Ureter (tissue), 1 donor: ENCODE measurements around the gene PCDHGA9. TPM values are rescaled to one million over a fixed set of nuclear protein-coding genes. Genes with fewer than 3 reads are reported as not detected.
"Not testable (repeated sequence)": the region's sequence is repeated elsewhere in the genome, so short reads cannot be mapped to it uniquely, and the experiment has no call there.

Experiments
- DNase-seq: peaks from one replicate; pipeline ENCODE4 v3.0.0-alpha.2; 2020; ENCODE audit warnings: low spot score
- total RNA-seq: library from RNA; stranded (reverse); gene quantifications from one replicate; pipeline ENCODE4 v1.2.4, GENCODE V29; 2023
- donor health status: DM: yes; HTN: yes; CAD: no.

The PCDHGA9 gene
- 8.9 TPM for total RNA-seq

GRCh38 chr5:141402553-141403243 lies at the start of gene PCDHGA9:
Gene PCDHGA9, plus strand, starts transcription at chr5:141402778. Its CDS starts 175 bp downstream, at chr5:141402953.
- DNase-seq: no peak

DNA sequence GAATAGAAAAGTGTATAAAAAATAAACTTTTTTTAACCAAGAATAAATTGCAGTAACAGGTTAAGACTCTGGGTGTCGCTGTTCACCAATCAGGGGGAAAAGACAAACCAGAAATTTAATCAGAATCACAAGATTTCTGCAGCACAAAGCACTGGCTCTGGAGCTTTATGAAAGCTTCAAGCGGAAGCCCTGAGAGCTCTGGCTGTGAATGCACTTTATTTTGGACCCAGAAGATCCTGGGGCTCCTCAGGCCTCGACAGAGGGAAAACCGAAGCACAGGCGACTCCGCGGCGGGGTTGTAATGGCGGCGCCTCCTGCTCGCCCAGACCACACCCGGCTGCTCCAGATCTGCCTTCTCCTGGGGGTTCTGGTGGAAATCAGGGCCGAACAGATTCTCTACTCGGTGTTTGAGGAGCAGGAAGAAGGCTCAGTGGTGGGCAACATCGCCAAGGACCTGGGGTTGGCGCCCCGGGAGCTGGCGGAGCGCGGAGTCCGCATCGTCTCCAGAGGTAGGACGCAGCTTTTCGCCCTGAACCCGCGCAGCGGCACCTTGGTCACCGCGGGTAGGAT lies 47.6 kb upstream of the PCDHGA9 start, which contains the start of gene PCDHGA4:
Gene PCDHGA4 (plus strand): TSS at position 122 of the 570 bp plus-strand sequence. CDS start 87 bp downstream, at position 209.
- no peak for DNase-seq

GRCh38 chr5:141355641-141356040 lies 46.9 kb upstream of the PCDHGA9 start:
- no peak for DNase-seq

GRCh38 chr5:141356133-141356532 lies 46.4 kb upstream of the PCDHGA9 start:
- no peak for DNase-seq

GRCh38 chr5:141356950-141357349 lies 45.6 kb upstream of the PCDHGA9 start:
- no peak for DNase-seq

- DNase-seq: no peak
These were observed 42.7 kb upstream of the PCDHGA9 start, which contains the start of gene PCDHGB2 for GRCh38 chr5:141359790-141360426. Gene PCDHGB2, plus strand, starts transcription at chr5:141359994. Its CDS starts 142 bp downstream, at chr5:141360136.

DNA sequence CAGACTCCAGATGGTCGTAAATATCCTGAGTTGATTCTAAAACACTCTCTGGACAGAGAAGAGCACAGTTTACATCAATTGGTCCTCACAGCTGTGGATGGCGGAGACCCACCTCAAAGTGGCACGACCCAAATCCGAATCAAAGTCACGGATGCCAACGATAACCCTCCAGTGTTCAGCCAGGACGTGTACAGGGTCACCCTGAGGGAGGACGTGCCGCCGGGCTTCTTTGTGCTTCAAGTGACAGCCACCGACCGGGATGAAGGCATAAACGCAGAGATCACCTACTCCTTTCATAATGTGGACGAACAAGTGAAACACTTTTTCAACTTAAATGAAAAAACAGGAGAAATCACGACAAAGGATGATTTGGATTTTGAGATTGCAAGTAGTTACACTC lies 41.9 kb upstream of the PCDHGA9 start:
- DNase-seq: no peak

DNA sequence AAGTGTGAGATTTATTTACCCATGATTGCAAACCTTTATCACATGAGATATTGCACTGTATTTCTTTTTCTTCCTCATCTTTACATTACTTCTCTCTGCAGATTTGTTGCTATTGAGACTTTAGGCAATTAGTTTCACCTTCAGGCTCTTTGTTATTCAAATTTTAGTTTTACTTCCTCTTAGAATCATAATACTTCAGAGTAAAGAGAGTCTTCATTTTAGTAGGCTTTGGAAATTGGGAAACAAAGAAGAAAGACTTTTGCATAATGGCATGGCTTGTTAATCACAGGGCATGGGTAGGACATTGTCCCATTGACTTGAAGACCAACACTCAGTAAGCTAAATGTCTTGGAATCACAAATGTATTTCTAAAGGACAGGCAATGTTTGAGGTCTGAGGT lies 39.9 kb upstream of the PCDHGA9 start:
- no peak for DNase-seq

- no peak for DNase-seq
These were observed 38.5 kb upstream of the PCDHGA9 start, which contains the start of gene PCDHGA5 for GRCh38 chr5:141363952-141364660. Gene PCDHGA5, plus strand, starts transcription at chr5:141364162. Its CDS starts 169 bp downstream, at chr5:141364331.

DNA sequence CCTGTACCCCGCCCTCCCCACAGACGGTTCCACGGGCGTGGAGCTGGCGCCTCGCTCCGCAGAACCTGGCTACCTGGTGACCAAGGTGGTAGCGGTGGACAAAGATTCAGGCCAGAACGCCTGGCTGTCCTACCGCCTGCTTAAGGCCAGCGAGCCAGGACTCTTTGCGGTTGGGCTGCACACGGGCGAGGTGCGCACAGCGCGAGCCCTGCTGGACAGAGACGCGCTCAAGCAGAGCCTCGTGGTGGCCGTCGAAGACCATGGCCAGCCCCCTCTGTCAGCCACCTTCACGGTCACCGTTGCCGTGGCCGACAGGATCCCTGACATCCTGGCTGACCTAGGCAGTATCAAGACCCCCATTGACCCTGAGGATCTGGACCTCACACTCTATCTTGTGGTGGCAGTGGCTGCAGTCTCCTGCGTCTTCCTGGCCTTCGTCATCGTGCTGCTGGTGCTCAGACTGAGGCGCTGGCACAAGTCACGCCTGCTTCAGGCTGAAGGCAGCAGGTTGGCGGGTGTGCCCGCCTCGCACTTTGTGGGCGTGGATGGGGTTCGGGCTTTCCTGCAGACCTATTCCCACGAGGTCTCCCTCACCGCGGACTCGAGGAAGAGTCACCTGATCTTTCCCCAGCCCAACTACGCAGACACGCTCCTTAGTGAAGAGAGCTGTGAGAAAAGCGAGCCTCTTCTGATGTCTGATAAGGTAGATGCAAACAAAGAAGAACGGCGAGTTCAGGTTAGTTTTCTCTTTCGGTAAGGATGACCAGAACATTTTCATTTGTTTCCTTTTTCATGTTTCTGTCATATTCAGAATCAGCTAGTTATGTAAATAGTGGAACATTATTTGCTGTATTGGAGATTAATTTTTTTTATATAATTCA lies 36.3 kb upstream of the PCDHGA9 start:
- no peak for DNase-seq

DNA sequence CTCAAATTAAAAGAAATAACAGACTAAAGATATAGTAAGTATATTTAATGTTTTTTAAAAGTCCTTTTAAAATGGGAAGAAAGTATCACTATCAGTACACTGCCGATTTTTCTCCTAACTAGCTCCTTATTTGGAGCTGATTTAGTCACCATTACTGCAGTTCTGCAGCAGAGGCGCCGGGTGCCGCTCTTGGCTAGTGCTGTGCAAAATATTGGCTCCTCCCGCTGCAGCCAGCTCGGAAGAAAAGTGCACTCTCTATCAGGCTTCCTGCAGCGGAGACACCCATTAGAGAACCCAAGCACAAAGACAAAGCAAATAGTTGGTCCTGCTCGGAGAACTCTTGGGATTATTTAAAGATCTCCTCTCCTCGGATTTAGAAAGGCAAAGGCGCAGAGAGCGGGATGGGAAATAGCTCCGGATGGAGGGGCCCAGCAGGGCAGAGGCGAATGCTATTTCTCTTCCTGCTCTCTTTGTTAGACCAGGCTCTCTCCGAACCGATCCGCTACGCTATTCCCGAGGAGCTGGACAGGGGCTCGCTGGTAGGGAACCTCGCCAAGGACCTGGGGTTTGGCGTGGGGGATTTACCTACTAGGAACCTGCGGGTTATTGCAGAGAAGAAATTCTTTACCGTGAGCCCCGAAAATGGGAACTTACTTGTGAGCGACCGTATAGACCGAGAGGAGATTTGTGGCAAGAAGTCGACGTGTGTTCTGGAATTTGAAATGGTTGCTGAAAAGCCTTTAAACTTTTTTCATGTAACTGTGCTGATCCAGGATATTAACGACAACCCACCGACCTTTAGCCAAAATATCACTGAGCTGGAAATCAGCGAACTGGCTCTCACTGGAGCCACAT lies 32.4 kb upstream of the PCDHGA9 start, which contains the start of gene PCDHGB3:
Gene PCDHGB3 (plus strand): TSS at position 249 of the 855 bp plus-strand sequence. CDS start 153 bp downstream, at position 402.
- no peak for DNase-seq

- no peak for DNase-seq
These were observed 30.8 kb upstream of the PCDHGA9 start for GRCh38 chr5:141371572-141372475.

DNA sequence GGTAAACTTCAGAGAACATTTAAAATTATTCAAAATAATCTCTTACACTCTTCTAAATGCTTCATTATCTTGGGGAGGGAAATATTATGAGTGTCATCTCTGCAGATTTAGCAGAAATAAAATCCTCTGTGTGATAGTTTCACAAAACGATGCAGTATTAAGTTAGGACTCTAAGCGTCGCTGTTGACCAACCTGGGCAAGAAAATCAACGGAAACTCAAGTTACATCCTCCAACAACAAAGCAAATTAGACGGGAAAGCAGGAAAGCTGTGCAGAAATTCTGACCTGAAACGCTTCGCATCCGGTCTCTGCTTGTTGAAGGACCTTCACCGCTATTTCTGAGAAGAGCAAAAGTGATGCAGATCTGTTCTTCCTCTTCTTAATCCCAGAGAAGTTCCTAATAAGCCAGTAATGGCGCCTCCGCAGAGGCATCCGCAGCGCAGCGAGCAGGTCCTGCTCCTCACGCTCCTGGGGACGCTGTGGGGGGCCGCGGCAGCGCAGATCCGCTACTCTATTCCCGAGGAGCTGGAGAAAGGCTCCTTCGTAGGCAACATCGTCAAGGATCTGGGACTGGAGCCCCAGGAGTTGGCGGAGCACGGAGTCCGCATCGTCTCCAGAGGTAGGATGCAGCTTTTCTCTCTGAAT lies 28.8 kb upstream of the PCDHGA9 start, which contains the start of gene PCDHGA6:
Gene PCDHGA6 (plus strand): TSS at position 219 of the 645 bp plus-strand sequence. CDS start 193 bp downstream, at position 412.
- no peak for DNase-seq

DNA sequence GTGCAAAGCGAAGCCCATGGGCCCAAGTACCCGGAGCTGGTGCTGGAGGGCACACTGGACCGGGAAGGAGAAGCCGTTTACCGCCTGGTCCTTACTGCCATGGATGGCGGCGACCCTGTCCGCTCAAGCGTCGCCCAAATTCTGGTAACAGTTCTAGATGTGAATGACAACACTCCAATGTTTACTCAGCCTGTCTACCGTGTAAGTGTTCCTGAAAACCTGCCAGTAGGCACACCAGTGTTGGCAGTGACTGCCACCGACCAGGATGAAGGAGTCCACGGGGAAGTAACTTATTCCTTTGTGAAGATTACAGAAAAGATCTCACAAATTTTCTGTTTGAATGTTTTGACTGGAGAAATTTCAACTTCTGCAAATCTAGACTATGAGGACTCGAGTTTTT lies 28.0 kb upstream of the PCDHGA9 start:
- DNase-seq: no peak

GRCh38 chr5:141375444-141376155 lies 27.0 kb upstream of the PCDHGA9 start:
- DNase-seq: not testable (repeated sequence)

- no peak for DNase-seq
These were observed 19.9 kb upstream of the PCDHGA9 start, which contains the start of gene PCDHGA7 for GRCh38 chr5:141382469-141383294. Gene PCDHGA7, plus strand, starts transcription at chr5:141382742. Its CDS starts 158 bp downstream, at chr5:141382900.
